HG03460 (cell line): ENCODE results near the gene EWSR1.
"Not testable (repeated sequence)": the region's sequence is repeated elsewhere in the genome, so short reads cannot be mapped to it uniquely, and the experiment has no call there.

ENCODE experiments used
- ATAC-seq: cut with Tn5 transposase; IDR thresholded peaks from one replicate; pipeline ENCODE4 v1.9.1; 2021; ENCODE audit not compliant: unreplicated experiment

The EWSR1 gene

DNA sequence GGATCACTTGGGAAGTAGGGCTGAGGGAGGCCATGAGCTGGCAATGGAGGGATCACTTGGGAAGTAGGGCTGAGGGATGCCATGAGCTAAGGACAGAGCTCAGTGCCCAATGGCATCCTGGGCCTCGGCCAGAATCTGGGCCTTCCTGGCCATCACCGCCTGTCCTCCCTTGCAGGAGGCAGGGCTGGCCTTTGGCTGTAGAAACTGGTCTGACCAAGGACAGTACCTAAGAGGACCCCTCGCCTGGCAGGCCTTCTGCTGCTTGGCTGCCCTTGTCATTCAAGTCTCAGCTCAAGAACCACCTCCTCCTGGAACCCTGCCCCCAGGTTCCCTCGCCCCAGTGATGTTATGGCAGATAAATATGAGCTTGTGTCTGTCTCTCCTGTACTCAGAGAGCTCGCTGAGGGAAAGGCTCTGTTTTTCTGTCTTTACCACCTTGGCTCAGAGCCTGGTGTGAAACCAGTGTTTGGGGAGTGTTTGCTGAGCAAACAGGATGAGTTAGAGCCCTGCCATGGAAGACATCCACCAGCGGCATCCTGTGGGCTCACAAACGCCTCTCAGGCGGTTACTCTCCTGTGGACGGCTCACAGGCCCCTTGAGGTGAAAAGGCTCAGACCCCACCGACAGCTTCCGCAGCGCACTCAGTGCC is 66.8 kb downstream of the EWSR1 start:
- no peak for ATAC-seq

GRCh38 chr22:29335656-29336055 is 67.6 kb downstream of the EWSR1 start:
- ATAC-seq = no peak

DNA sequence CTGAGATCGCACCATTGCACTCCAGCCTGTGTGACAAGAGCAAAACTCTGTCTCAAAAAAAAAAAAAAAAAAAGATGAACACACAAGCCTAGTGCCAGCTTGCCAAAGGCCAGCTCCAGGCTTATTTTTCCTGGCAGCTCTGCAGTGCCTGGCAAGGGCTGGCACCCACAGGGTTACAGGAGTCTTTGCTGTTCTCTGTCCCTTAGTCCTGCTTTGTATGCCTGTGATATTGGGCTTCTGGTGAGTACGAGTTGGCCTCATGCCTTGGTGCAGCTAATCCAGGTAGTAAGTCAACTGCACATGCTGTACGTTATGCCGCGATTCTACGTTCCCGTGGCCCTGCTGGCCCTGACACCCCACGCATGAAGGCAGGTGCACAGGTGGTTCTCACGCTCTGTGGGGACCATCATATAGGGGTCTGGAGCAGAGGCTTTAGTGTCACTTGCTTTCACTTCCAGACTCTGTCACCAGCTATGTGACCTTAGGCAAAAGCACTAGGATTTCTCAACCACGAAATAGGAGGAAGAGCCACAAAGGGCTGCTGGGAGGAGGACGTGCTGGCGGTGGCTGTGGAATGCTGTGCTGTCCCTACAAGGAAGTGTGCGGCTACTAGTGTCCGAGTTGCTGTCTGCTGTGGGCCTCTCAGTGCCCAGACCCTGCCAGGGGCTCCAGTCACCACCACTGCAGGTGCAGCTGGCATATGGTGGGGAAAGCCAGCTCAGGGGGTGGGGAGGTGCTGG is 68.9 kb downstream of the EWSR1 start:
- ATAC-seq = no peak

GRCh38 chr22:29337631-29338284 is 69.7 kb downstream of the EWSR1 start:
- ATAC-seq = no peak

GRCh38 chr22:29338398-29338797 is 70.3 kb downstream of the EWSR1 start:
- no peak for ATAC-seq

DNA sequence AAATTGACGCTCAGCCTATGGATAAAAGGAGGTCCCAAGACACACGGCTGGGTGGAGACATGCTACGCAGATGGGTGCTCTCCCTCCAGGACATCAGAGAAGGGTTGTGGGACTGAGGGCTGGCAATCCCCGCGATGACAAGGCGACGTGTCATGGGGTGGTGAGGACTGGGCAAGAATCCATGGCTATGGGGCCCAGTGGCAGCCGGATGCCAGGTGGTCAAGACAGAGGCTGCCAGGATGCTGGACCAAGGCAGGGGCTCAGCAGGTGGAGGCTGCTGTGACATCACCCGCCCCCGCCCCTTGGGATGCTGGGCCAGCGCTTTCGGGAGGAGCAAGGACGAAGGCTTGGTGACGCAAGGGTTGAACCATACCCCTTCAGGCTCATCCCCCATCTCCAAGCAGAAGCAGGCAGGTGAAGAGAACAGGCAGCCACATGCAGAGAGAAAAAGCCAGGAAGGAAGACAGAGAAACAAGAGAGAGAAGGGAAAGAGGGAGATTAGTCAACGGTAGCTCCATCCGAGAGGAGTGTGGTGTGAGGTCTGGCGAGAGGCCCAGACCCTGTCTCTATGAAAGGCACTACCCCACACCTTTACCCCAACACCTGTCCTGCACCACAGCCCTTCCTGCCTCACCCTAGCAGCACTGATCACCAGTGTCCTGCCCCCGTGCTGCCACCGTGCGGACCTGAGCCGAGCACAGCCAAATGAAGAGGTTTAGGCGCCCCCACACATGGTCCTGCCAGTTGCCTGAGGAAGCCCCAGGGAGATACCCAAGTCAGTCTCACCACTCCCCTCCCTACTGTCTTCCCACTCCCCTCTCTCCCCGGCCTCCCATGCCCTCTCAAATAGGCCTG is 71.5 kb downstream of the EWSR1 start:
- no peak for ATAC-seq

DNA sequence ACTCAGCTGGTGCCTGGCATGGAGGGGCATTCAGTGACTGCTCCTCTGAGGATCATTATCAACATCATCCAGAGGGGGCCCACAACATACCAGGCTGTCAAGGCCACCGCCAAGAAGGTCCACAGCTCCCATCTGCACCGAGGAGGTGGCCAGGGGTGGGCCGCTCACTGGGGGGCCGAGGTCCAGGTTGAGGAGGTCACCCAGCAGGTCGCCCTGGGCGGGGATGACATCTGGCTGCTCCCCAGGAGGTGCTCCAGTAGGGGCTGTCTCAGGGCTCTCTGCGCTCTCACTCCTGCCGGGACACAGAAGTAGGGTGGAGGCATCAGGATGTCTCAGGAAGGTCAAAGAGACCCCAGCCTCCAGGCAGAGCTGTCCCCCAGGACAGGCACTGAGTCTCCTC is 72.5 kb downstream of the EWSR1 start:
- no peak for ATAC-seq

DNA sequence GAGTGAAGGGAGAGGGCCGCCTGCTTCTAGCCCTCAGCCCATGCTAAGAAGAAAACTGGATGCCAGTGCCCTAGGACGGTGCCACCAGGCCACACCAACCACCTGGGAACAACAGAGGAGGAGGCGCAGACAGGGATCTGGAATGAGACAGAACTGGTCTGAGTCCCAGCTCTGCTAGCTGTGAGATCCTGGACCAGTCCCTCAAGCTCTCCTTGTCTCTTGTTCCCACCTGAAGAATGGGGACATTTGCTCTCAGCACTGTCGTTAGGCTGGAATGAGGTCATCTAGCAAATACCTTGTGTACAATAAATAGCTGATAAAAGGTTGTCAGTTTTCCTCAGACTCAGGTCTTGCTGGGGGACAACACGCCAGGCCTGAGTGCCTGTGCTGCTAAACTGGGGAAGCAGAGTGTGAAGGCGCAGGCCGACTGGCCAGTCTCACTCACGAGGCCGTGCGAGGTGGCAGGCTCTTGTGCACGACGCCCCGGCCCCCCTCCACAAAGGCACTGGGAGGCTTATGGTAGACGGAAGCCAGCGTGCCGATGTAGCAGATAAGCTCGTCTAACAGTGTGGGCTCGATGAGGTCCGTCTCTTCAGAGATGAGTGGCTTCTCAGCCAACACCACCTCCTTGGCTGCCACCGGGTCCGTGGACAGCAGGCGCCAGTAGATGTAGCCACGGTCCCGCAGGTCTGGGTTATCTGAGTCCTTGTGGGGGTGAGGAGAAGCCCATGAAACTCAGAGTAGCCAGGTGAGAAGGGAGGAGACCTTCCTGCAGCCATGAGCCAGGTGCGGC is 73.2 kb downstream of the EWSR1 start:
- ATAC-seq = no peak

GRCh38 chr22:29341849-29342127 is 73.7 kb downstream of the EWSR1 start:
- no peak for ATAC-seq

DNA sequence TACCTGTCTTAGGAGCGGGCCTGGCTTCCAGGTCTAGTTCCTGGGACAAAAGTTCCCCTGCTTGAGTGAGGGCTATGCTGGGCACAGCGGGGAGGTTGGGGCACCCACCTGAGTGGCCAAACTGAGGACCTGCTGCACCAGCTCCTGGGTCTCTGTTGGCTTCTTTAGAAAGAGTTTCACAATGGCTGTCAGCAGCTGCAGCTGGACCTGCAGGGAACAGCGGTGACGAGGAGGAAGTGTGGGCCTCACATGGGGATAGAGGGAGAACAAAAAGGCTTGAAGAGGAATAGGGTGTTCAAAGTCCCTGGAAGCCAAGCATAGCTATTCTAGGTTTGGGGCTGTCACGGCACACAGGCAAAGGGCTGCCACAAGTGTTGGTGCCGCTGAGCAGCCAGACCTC is 74.1 kb downstream of the EWSR1 start:
- no peak for ATAC-seq

- no peak for ATAC-seq
These were observed 74.7 kb downstream of the EWSR1 start for GRCh38 chr22:29342577-29343312.

DNA sequence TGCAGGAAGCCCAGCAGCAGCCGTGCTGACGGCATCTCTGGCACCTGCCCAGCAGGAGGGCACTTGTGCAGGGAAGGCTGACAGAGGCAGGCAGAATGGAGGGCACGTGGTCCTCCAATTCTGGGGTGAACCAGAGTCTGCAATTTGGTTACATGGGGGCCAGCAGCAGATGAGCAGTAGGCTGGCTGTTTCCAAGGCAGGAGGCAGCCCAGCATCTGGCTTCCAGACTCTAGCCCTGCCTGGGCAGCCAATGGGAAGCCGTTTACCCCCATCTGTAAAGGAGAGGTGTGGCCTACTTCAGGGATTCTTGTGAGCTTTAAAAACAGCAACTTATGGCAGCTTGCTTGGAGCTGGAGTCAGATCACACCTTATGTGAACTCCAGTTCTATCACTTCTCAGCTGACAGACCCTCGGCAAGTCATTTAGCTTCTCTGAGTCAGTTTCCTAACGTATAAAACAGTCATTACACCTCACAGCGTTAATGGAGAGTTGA is 75.3 kb downstream of the EWSR1 start:
- no peak for ATAC-seq

DNA sequence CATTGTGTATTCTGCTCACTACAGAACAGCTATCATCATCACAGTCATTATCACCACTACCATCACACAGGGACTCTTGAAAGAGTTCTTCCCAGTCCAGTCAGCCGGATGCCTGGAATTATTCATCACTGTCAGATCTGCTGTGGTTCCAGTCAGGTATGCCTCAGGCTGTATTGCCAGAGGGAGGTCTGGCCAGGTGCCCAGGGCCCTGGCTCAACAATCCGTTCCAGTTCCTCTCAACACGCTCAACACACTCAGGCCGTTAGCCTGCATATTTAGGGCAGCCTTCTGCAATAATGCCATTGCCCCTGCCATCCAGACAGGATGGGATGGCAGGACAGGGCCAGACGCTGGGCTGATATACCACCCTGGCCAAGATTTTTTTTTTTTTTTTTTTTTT is 76.1 kb downstream of the EWSR1 start:
- ATAC-seq = no peak

DNA sequence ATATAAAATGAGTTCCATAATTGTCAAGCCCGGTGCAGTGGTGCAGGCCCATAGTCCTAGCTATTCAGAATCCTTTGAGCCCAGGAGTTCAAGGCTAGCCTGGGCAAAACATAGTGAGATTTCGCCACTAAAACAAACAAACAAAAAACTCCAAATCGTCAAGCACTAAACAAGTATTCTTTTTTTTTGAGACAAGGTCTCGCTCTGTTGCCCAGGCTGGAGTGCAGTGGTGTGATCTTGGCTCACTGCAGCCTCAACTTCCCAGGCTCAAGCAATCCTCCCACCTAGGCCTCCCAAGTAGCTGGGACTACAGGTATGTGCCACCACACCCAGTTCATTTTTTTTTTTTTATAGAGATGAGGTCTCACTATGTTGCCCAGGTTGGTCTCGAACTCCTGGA is 76.8 kb downstream of the EWSR1 start:
- not testable (repeated sequence) for ATAC-seq

DNA sequence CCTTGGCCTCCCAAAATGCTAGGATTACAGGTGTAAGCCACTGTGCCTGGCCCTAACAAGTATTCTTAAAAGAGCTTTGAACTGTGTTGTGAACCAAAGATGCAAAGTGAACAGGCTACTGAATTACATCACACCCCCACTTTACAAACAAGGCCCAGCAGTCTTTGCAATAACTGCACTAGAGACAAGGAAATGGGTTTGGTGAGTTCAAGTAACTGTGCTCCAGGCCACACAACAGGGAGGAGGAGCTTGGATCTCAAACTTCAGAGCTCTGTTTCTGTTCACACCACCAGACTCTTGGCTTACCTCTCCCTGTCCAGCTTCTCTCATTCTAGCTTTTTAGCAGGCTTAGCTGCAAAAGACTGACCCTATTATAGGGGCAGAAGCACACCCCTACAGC is 77.9 kb downstream of the EWSR1 start:
- ATAC-seq = no peak

DNA sequence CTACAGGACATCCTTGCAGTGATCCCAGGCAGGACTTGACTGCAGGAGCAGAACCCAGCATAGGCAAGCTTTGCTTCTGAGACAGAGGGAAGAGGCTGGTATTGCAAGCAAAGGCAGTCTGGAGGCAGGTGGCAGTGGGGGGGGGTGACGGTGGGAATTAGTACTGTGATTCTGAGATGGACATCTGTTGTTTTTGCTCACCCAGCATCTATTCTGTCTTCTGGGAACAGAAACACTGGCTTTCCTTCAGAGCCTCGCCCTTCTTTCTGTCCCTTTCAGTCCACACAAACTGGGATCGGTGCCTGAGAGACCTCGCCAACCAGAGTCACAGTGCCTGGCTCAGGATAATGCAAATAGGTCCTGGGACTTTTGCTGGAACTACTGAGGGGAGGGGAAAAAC is 78.6 kb downstream of the EWSR1 start:
- no peak for ATAC-seq

DNA sequence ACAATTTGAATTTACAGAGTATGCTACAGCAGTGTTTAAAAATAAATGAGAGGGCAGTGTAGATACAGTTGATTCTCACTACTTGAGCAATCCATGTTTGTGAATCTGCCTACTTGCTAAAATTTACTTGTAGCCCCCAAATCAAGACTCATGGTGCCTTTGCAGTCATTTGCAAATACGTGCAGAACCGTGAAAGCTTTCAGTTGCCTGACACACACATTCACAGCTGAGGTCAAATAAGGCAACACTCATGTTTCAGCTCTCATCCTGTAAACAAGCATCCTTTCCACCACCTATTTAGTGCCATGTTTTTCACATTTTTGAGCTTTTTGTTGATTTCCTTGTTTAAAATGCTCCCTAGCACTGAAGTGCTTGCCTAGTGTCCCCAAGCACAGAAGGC is 80.0 kb downstream of the EWSR1 start:
- no peak for ATAC-seq

GRCh38 chr22:29348956-29349355 is 80.9 kb downstream of the EWSR1 start:
- ATAC-seq = no peak
